Neural crest cell (in vitro differentiated cells): ENCODE data around the gene SLC6A20. TPM values are rescaled to one million over a fixed set of nuclear protein-coding genes. Genes with fewer than 3 reads are reported as not detected.

Experiments
- DNase-seq: peaks from one replicate; pipeline ENCODE4 v3.0.0; 2021; ENCODE audit warnings: low read depth, mixed read lengths, low spot score
- H3K27ac Mint-ChIP-seq: one replicate; pipeline ENCODE4 v1.8.0; 2021; ENCODE audit warnings: mild to moderate bottlenecking, mixed read lengths; ENCODE audit not compliant: unreplicated experiment
- H3K27me3 Mint-ChIP-seq: 2 replicates; pipeline ENCODE4 v1.8.0; 2021; ENCODE audit warnings: low read depth, mild to moderate bottlenecking, mixed read lengths
- H3K36me3 Mint-ChIP-seq: 2 replicates; pipeline ENCODE4 v1.8.0; 2021; ENCODE audit warnings: low read depth, mild to moderate bottlenecking, mixed read lengths
- H3K4me1 Mint-ChIP-seq: 2 replicates; pipeline ENCODE4 v1.8.0; 2021; ENCODE audit warnings: mixed read lengths
- H3K4me3 Mint-ChIP-seq: one replicate; pipeline ENCODE4 v1.8.0; 2021; ENCODE audit warnings: mild to moderate bottlenecking, mixed read lengths
- H3K9me3 Mint-ChIP-seq: 2 replicates; pipeline ENCODE4 v1.8.0; 2021; ENCODE audit warnings: mixed read lengths
- total RNA-seq: library from RNA; stranded (reverse); gene quantifications from 2 replicates; pipeline ENCODE4 v1.2.1, GENCODE V29; 2021
- TF ChIP-seq, protein P1 (sequence below): fragments of 200-600 bp; sonication (generic); conservative IDR thresholded peaks from 2 replicates; pipeline ENCODE4 v1.5.0; 2021; ENCODE audit warnings: antibody characterized with exemption, mild to moderate bottlenecking

The SLC6A20 gene
- total RNA-seq, 1 donor from 2014 or later = not detected

DNA sequence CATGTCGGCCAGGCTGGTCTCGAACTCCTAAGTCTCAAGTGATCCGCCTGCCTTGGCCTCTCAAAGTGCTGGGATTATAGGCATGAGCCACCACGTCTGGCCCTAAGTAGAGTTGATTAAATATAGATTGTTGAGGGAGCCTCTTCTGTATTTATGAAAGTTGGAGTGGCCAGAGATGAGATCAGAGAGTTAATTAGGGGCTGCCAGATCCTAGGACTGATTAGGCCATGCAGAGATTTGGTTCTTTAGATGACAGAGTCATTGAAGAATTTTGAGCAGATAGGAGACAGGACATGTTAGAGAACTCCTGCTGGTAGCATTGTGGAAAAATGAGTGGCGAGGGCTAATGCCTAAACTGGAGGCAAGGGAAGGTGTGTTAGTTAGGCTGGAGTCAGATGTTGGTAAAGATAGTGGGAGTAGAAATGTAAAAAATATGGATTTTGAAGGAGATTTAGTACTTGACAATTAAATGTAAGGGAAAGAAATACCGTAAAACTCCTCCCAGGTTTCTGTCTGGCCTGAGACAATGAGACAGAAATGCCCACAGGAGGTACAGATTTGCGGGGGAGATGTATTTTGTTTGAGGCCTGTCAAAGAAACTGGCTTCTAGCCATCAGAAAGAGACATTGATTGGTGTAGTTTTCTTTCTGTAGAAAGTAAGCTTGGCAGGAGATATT is 83.8 kb downstream of the SLC6A20 start:
- no peak for DNase-seq
- TF ChIP-seq, protein P1, sequence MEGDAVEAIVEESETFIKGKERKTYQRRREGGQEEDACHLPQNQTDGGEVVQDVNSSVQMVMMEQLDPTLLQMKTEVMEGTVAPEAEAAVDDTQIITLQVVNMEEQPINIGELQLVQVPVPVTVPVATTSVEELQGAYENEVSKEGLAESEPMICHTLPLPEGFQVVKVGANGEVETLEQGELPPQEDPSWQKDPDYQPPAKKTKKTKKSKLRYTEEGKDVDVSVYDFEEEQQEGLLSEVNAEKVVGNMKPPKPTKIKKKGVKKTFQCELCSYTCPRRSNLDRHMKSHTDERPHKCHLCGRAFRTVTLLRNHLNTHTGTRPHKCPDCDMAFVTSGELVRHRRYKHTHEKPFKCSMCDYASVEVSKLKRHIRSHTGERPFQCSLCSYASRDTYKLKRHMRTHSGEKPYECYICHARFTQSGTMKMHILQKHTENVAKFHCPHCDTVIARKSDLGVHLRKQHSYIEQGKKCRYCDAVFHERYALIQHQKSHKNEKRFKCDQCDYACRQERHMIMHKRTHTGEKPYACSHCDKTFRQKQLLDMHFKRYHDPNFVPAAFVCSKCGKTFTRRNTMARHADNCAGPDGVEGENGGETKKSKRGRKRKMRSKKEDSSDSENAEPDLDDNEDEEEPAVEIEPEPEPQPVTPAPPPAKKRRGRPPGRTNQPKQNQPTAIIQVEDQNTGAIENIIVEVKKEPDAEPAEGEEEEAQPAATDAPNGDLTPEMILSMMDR = no peak
- Mint-ChIP-seq H3K27ac (no peak overlapping the region), H3K27me3 (no peaks in the 10 kb centered on the region), H3K4me1 (no peaks in the 10 kb centered on the region), H3K36me3 (peaks cover 13% of the 10 kb centered on the region), H3K4me3 (no peak overlapping the region), H3K9me3 (no peaks in the 10 kb centered on the region)

DNA sequence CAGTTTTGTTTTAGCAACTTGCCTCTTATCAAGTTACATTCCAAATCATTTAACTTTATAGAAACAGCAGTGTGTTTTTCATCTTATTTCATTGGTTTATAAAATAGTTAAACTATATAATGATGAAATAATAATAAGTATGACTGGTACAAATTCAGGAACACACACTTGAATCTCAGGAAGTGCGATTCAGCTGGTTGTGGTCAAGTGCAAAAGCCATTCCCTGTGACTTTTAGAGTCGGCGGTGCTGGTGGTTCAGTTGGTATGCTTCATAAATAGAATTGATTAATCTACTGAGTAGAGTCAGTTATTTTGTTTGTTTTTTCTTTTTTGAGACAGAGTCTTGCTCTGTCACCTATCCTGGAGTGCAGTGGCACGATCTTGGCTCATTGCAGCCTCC is 84.4 kb downstream of the SLC6A20 start:
- H3K4me1 Mint-ChIP-seq = no peaks in the 10 kb centered on the region
- TF ChIP-seq, protein P1 = no peak
- no peaks in the 10 kb centered on the region for H3K9me3 Mint-ChIP-seq
- DNase-seq = no peak
- H3K27me3 Mint-ChIP-seq = no peaks in the 10 kb centered on the region
- no peak overlapping the region for H3K27ac Mint-ChIP-seq
- peaks cover 13% of the 10 kb centered on the region for H3K36me3 Mint-ChIP-seq
- H3K4me3 Mint-ChIP-seq = no peak overlapping the region

DNA sequence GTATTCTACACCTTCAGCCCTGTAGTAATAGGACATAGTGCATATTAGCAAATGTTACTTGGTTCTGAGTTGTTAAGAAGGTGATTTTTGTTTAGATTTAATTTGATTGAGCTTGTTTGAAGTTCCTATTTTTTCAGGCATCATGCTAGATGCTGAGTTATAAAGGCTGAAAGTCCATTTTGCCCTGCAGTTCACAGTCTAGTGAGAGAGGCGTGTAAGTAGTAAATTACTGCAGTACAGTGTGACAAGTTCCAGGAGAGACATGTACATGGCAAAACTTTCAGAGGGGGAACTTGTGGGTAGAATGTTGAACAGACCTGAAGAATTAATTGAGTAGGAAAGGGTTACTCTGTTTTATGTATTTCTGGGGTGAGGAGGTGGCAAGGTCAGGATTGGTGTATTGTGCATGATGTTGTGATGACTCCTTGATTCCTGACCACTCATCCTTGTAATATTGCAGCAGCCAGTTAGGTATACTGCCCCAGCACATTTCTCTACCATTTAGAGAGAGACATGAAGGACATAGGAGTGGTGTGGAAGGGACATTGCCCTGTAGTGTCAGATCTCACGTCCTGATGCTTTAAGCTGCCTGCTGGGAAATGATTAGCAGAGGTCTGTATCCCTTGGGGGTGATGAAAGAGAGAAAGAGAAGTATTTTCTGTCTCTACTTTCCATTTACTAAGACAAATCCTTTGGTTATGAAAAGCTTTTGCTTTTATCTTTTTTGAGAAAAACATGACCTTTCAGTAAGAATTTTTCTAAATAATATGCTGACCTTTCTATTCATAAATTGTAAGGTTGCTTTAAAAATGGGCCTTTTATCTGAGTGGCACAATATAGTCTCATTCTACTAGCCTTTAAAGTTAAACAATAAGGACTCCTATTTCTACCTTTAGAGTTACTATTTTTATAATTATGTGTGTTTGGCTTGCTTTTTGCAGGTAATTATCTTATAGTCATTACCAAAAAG is 90.2 kb downstream of the SLC6A20 start:
- Mint-ChIP-seq H3K9me3 (no peaks in the 10 kb centered on the region), H3K4me1 (peaks cover 7% of the 10 kb centered on the region), H3K4me3 (no peak overlapping the region), H3K27me3 (no peaks in the 10 kb centered on the region), H3K36me3 (peaks cover 9% of the 10 kb centered on the region), H3K27ac (peak overlapping the region; percentile 79)
- TF ChIP-seq, protein P1 = no peak
- no peak for DNase-seq

Other genes starting within 250 kb of the SLC6A20 start
- gene LIMD1, start 201.8 kb downstream of the SLC6A20 start, total RNA-seq = 41.8 and 44.4 TPM in 2 replicates
- 44.1 and 45.7 TPM in 2 replicates for gene SACM1L, start 107.1 kb downstream of the SLC6A20 start, total RNA-seq
- gene LZTFL1, start 45.6 kb upstream of the SLC6A20 start, total RNA-seq = 17.6 and 21.9 TPM in 2 replicates
- not detected in 2 replicates for gene CCR9, start 90.0 kb upstream of the SLC6A20 start, total RNA-seq
- not detected in 2 replicates for gene CXCR6, start 146.9 kb upstream of the SLC6A20 start, total RNA-seq
- gene FYCO1, start 199.3 kb upstream of the SLC6A20 start, total RNA-seq = 9.7 and 10.4 TPM in 2 replicates
- not detected in 2 replicates for gene XCR1, start 230.9 kb upstream of the SLC6A20 start, total RNA-seq